ENCODE data around the gene DAGLA. TPM values are rescaled to one million over a fixed set of nuclear protein-coding genes. Genes with fewer than 3 reads are reported as not detected.

DAGLA gene
- total RNA-seq: 3.2 TPM
- long read RNA-seq, partial matches to known transcripts: 6 of 6 reads
- long read RNA-seq, other reads (novel, unspliced or antisense): 0 of 6 reads

- no peak within 1 kb of the TSS for H3K27ac ChIP-seq (replicated peaks)
- H3K36me3 ChIP-seq: no peaks in the 10 kb centered on the region
- peak within 1 kb of the TSS; percentile 71 for H3K4me3 ChIP-seq
- intact Hi-C loops (cut with micrococcal nuclease): loop anchor here (2.0 kb wide), 1 partner anchor 53 kb away; no protein-coding TSS in a partner anchor
- H3K9me3 ChIP-seq (replicated peaks): no peaks in the 10 kb centered on the region
- DNase-seq: peak; percentile 70
- H3K4me1 ChIP-seq: peaks cover 48% of the 10 kb centered on the region
- TF ChIP-seq CTCF (IDR thresholded peaks at IDR 0.05; ENCODE audit: borderline replicate concordance): peak; percentile 96
- peaks cover 25% of the 10 kb centered on the region for H3K27me3 ChIP-seq (ENCODE audit: low read depth)
These were observed at the start of gene DAGLA for GRCh38 chr11:61679893-61680621. TSS of gene DAGLA (plus strand) at chr11:61680391. CDS start at chr11:61720156, 39,765 bp downstream.

- Histone ChIP-seq H3K36me3 (no peaks in the 10 kb centered on the region), H3K27ac (replicated peaks) (no peak overlapping the region), H3K4me1 (peaks cover 15% of the 10 kb centered on the region), H3K4me3 (no peak overlapping the region), H3K27me3 (ENCODE audit: low read depth) (no peaks in the 10 kb centered on the region), H3K9me3 (replicated peaks) (no peaks in the 10 kb centered on the region)
- intact Hi-C loops (cut with micrococcal nuclease): no loop called here
- no peak for TF ChIP-seq CTCF (IDR thresholded peaks at IDR 0.05; ENCODE audit: borderline replicate concordance)
- DNase-seq: no peak
These were observed 48.1 kb upstream of the DAGLA start for GRCh38 chr11:61632096-61632495.

- no peak for TF ChIP-seq CTCF (IDR thresholded peaks at IDR 0.05; ENCODE audit: borderline replicate concordance)
These were observed 44.9 kb upstream of the DAGLA start for GRCh38 chr11:61635304-61635703.

GRCh38 chr11:61635787-61636186, 44.4 kb upstream of the DAGLA start:
- H3K36me3 ChIP-seq: no peaks in the 10 kb centered on the region
- H3K4me3 ChIP-seq: no peak overlapping the region
- H3K4me1 ChIP-seq: peaks cover 4% of the 10 kb centered on the region
- no peaks in the 10 kb centered on the region for H3K9me3 ChIP-seq (replicated peaks)
- H3K27ac ChIP-seq (replicated peaks): no peak overlapping the region
- TF ChIP-seq CTCF (IDR thresholded peaks at IDR 0.05; ENCODE audit: borderline replicate concordance): no peak
- intact Hi-C loops (cut with micrococcal nuclease): loop anchor here (5.0 kb wide), 1 partner anchor 158 kb away; no protein-coding TSS in a partner anchor
- no peak for DNase-seq
- H3K27me3 ChIP-seq (ENCODE audit: low read depth): peaks cover 15% of the 10 kb centered on the region

More at GRCh38 chr11:61635304-61635703, 44.9 kb upstream of the DAGLA start:
- intact Hi-C loops (cut with micrococcal nuclease): loop anchor here (5.0 kb wide), 1 partner anchor 158 kb away; no protein-coding TSS in a partner anchor
- peaks cover 12% of the 10 kb centered on the region for H3K27me3 ChIP-seq (ENCODE audit: low read depth)
- H3K9me3 ChIP-seq (replicated peaks): no peaks in the 10 kb centered on the region
- DNase-seq: no peak
- no peak overlapping the region for H3K4me3 ChIP-seq
- H3K4me1 ChIP-seq: peaks cover 4% of the 10 kb centered on the region
- H3K27ac ChIP-seq (replicated peaks): no peak overlapping the region
- H3K36me3 ChIP-seq: no peaks in the 10 kb centered on the region

GRCh38 chr11:61636676-61637075, 43.5 kb upstream of the DAGLA start:
- no peaks in the 10 kb centered on the region for H3K36me3 ChIP-seq
- H3K4me3 ChIP-seq: no peak overlapping the region
- no peaks in the 10 kb centered on the region for H3K9me3 ChIP-seq (replicated peaks)
- no peak for TF ChIP-seq CTCF (IDR thresholded peaks at IDR 0.05; ENCODE audit: borderline replicate concordance)
- H3K4me1 ChIP-seq: peaks cover 4% of the 10 kb centered on the region
- no peak for DNase-seq
- H3K27me3 ChIP-seq (ENCODE audit: low read depth): peaks cover 23% of the 10 kb centered on the region
- H3K27ac ChIP-seq (replicated peaks): no peak overlapping the region
- intact Hi-C loops (cut with micrococcal nuclease): loop anchor here (5.0 kb wide), 1 partner anchor 159 kb away; no protein-coding TSS in a partner anchor

All from left ventricle myocardium inferior (tissue), 1 donor.